ENCODE data around the gene HSP90B1.

HSP90B1 gene

GRCh38 chr12:103930787-103931735 is 851 bp downstream of the HSP90B1 start:
- no peak for DNase-seq

- no peak for DNase-seq
These were observed 3.0 kb downstream of the HSP90B1 start for GRCh38 chr12:103933237-103933636.

- DNase-seq = no peak
These were observed 6.5 kb downstream of the HSP90B1 start for GRCh38 chr12:103936679-103937078.

GRCh38 chr12:103944964-103945363 is 14.8 kb downstream of the HSP90B1 start:
- no peak for DNase-seq

GRCh38 chr12:103947871-103948555 is 17.8 kb downstream of the HSP90B1 start:
- no peak for DNase-seq

GRCh38 chr12:103948746-103949406 is 18.7 kb downstream of the HSP90B1 start:
- no peak for DNase-seq

- no peak for DNase-seq
These were observed 22.3 kb downstream of the HSP90B1 start for GRCh38 chr12:103952497-103952896.

- no peak for DNase-seq
These were observed 25.8 kb downstream of the HSP90B1 start for GRCh38 chr12:103955811-103956508.

GRCh38 chr12:103956509-103957027 is 26.4 kb downstream of the HSP90B1 start:
- no peak for DNase-seq

GRCh38 chr12:103957865-103958388 is 27.7 kb downstream of the HSP90B1 start:
- no peak for DNase-seq

- no peak for DNase-seq
These were observed 28.4 kb downstream of the HSP90B1 start for GRCh38 chr12:103958621-103959020.

- DNase-seq = no peak
These were observed 30.5 kb downstream of the HSP90B1 start for GRCh38 chr12:103960616-103961227.

- DNase-seq = no peak
These were observed 32.3 kb downstream of the HSP90B1 start for GRCh38 chr12:103962493-103962892.

GRCh38 chr12:103964805-103965204 is 34.6 kb downstream of the HSP90B1 start:
- DNase-seq = no peak

GRCh38 chr12:103965255-103965589 is 35.0 kb downstream of the HSP90B1 start:
- no peak for DNase-seq

- peak; percentile 92 for DNase-seq
These were observed 35.6 kb downstream of the HSP90B1 start, which contains the start of gene TDG for GRCh38 chr12:103965590-103966504. Gene TDG (plus strand): TSS chr12:103965872. CDS start chr12:103966038, 166 bp downstream.

GRCh38 chr12:103966736-103967135 is 36.5 kb downstream of the HSP90B1 start:
- no peak for DNase-seq

GRCh38 chr12:103969391-103969790 is 39.2 kb downstream of the HSP90B1 start:
- no peak for DNase-seq

GRCh38 chr12:103973909-103974308 is 43.7 kb downstream of the HSP90B1 start:
- DNase-seq = no peak

- no peak for DNase-seq
These were observed 45.2 kb downstream of the HSP90B1 start for GRCh38 chr12:103975368-103975767.
